GM12801 (cell line): ENCODE results near the gene COL27A1.

Source experiments
- TF ChIP-seq, protein P1 (sequence below): IDR thresholded peaks from one replicate; pipeline ENCODE4 v1.5.1; 2011; ENCODE audit warnings: control low read depth; ENCODE audit not compliant: insufficient read length; ENCODE audit errors: extremely low read depth

Gene COL27A1

GRCh38 chr9:114250235-114250568 lies 94.9 kb downstream of the COL27A1 start:
- TF ChIP-seq, protein P1, sequence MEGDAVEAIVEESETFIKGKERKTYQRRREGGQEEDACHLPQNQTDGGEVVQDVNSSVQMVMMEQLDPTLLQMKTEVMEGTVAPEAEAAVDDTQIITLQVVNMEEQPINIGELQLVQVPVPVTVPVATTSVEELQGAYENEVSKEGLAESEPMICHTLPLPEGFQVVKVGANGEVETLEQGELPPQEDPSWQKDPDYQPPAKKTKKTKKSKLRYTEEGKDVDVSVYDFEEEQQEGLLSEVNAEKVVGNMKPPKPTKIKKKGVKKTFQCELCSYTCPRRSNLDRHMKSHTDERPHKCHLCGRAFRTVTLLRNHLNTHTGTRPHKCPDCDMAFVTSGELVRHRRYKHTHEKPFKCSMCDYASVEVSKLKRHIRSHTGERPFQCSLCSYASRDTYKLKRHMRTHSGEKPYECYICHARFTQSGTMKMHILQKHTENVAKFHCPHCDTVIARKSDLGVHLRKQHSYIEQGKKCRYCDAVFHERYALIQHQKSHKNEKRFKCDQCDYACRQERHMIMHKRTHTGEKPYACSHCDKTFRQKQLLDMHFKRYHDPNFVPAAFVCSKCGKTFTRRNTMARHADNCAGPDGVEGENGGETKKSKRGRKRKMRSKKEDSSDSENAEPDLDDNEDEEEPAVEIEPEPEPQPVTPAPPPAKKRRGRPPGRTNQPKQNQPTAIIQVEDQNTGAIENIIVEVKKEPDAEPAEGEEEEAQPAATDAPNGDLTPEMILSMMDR = no peak

- TF ChIP-seq, protein P1 = no peak
Measured at GRCh38 chr9:114250648-114251047, 95.3 kb downstream of the COL27A1 start.

GRCh38 chr9:114252394-114252793 lies 97.1 kb downstream of the COL27A1 start:
- TF ChIP-seq, protein P1 = no peak

GRCh38 chr9:114256827-114257328 lies 101.5 kb downstream of the COL27A1 start:
- TF ChIP-seq, protein P1 = no peak

DNA sequence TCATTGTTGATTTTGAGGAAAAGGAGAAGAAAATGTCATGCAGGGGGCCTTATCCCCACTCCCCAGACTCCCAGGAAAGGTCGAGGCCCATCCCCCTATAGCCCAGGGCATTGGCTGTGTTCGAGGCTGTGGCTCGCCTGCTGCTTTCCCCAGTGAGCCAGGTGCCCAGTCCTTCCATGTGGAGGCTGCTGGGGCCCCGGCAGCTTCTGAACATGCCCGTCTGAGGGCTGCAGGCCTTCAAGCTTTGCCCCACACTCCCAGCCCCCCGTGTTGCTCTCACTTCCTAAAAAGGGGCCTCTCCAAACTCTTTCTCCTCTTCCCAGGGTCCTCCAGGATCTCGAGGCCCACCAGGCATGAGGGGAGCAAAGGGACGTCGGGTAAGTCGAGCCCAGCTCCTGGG lies 102.9 kb downstream of the COL27A1 start:
- TF ChIP-seq, protein P1 = no peak

GRCh38 chr9:114258866-114259797 lies 103.8 kb downstream of the COL27A1 start:
- TF ChIP-seq, protein P1 = no peak

GRCh38 chr9:114259798-114260523 lies 104.6 kb downstream of the COL27A1 start:
- TF ChIP-seq, protein P1 = no peak
